Measurements from ENCODE around the gene MYO1D.

Gene MYO1D

DNA sequence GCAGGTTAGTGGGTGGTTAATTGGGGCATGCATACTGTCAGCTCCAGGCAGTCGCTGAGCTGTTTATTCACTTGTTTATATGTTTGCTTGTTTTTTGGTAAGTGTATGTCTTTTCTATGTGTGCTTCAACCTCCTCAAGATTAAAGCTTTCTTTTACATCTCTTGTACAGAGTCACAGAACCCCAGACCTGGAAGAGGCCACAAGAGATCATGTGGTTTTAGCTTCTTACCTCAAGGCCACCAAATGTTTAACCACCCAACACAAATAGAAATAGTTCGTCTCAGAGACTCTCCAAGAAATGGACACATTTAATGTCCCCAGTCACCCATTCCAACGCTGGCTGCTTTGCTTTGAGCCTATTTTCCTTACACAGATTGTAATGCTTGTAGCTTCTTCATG is 39.2 kb upstream of the MYO1D start:
- TF ChIP-seq, protein P1, sequence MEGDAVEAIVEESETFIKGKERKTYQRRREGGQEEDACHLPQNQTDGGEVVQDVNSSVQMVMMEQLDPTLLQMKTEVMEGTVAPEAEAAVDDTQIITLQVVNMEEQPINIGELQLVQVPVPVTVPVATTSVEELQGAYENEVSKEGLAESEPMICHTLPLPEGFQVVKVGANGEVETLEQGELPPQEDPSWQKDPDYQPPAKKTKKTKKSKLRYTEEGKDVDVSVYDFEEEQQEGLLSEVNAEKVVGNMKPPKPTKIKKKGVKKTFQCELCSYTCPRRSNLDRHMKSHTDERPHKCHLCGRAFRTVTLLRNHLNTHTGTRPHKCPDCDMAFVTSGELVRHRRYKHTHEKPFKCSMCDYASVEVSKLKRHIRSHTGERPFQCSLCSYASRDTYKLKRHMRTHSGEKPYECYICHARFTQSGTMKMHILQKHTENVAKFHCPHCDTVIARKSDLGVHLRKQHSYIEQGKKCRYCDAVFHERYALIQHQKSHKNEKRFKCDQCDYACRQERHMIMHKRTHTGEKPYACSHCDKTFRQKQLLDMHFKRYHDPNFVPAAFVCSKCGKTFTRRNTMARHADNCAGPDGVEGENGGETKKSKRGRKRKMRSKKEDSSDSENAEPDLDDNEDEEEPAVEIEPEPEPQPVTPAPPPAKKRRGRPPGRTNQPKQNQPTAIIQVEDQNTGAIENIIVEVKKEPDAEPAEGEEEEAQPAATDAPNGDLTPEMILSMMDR (IDR thresholded peaks at IDR 0.05; ENCODE audit: low read depth, low read length, missing control alignments) = no peak
- no peak for DNase-seq (ENCODE audit: low read depth)
- H3K4me3 ChIP-seq (ENCODE audit: low read depth, low read length) = no peak overlapping the region

DNA sequence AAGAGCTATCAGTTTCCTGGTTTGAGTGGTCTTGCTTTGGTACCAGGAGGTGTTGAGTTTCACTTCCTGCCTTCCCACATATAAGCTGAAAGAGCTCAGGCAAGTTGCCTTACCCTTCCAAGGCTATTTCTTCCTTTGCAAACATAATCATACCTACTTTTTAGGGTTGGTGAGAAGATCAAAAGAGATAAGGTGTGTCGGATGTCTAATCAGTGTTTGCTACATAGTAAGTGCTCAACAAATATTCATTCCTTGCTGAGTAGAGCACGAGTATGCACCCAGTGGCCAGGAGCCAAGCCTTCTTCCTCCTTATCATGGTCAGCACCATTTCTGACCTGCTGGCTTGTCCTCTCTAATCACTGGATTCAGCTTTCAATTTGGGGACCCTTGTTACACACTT is 38.3 kb upstream of the MYO1D start:
- DNase-seq (ENCODE audit: low read depth) = no peak
- H3K4me3 ChIP-seq (ENCODE audit: low read depth, low read length) = no peak overlapping the region
- TF ChIP-seq, protein P1 (IDR thresholded peaks at IDR 0.05; ENCODE audit: low read depth, low read length, missing control alignments) = no peak

DNA sequence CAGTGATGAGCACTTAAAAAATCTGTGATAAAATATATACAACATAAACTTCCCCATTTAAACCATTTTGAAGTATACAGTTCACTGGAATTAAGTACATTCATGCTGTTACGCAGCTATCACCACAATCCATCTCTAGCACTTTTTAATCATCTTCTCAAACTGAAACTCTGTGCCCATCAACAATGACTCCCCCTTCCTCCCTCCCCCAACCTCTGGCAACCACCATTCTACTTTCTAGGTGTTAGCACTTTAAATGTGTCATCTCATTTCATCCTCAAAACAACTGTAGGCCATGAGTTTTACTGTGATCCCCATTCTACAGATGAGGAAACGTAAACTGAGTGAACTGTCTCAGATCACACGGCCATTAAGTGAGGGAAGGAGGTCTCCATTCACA is 37.3 kb upstream of the MYO1D start:
- no peak for DNase-seq (ENCODE audit: low read depth)
- TF ChIP-seq, protein P1 (IDR thresholded peaks at IDR 0.05; ENCODE audit: low read depth, low read length, missing control alignments) = no peak
- no peak overlapping the region for H3K4me3 ChIP-seq (ENCODE audit: low read depth, low read length)

DNA sequence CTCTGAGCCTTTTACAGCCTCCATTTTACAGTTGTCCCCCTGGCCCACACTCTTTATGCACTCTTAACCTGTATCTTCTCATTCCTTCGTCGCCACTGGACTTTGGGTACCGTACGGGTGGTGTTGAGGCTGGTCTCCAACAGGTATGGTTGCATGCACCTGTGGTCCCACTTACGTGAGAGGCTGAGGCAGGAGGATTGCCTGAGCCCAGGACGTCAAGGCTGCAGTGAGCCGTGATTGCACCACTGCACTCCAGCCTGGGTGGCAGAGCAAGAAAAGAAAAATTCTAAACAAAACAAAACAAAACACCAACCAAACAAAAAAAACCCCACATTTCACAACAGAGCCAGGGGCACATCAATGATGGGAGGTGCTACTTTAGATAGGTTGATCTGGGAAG is 36.7 kb upstream of the MYO1D start:
- TF ChIP-seq, protein P1 (IDR thresholded peaks at IDR 0.05; ENCODE audit: low read depth, low read length, missing control alignments) = no peak
- no peak overlapping the region for H3K4me3 ChIP-seq (ENCODE audit: low read depth, low read length)
- DNase-seq (ENCODE audit: low read depth) = no peak

DNA sequence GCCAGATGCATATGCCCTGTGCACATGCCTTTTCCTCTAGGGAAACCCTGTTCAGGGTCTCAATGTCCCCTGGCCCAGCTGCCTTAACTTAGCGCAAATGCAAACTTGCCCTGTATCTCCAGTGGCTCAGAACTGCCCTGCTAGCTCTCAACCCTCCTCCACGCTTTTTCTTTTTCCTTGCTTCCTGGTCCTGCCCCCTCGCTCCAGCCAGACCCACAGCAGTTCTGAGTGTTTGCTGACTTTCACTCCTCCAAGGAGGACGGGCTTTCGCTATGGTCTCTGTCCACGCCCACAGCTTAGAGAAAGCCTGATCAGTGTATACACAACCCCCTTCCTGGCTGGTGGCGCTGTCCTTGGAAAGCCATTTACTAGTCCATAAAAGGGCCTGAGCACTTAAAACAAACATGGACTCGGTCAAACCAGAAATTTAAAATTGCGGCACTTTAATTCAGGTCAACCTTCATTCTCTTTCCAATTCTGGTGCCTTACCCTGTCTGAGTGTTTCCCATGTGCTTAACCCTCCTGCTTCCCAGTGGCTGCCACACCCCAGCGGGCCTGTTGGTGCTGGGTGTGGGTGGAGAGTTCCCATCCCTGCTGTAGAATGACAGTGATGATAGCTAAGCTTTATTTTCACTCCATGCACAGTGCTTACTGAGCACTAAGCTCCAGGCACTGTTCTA is 35.4 kb upstream of the MYO1D start:
- no peak overlapping the region for H3K4me3 ChIP-seq (ENCODE audit: low read depth, low read length)
- TF ChIP-seq, protein P1 (IDR thresholded peaks at IDR 0.05; ENCODE audit: low read depth, low read length, missing control alignments) = no peak
- no peak for DNase-seq (ENCODE audit: low read depth)

DNA sequence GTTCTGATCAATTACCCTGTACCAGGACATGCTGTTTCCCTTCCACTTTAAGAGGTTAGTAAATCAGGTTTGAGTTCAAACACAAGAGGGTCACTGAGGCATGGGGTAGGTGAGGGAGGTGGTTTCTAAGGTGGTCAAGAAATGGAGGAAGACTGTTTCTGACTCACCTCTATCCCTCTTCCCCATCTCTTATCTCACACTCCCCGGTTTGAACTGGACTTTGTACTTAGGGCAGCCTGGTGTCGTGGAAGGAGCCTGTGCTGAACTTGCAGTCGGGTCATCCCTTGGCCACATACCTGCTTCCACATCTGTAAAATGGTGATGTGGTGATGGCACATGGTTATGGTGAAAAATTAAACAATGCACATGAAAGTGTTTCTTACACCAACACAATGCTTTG is 33.8 kb upstream of the MYO1D start:
- no peak overlapping the region for H3K4me3 ChIP-seq (ENCODE audit: low read depth, low read length)
- TF ChIP-seq, protein P1 (IDR thresholded peaks at IDR 0.05; ENCODE audit: low read depth, low read length, missing control alignments) = no peak
- DNase-seq (ENCODE audit: low read depth) = no peak

DNA sequence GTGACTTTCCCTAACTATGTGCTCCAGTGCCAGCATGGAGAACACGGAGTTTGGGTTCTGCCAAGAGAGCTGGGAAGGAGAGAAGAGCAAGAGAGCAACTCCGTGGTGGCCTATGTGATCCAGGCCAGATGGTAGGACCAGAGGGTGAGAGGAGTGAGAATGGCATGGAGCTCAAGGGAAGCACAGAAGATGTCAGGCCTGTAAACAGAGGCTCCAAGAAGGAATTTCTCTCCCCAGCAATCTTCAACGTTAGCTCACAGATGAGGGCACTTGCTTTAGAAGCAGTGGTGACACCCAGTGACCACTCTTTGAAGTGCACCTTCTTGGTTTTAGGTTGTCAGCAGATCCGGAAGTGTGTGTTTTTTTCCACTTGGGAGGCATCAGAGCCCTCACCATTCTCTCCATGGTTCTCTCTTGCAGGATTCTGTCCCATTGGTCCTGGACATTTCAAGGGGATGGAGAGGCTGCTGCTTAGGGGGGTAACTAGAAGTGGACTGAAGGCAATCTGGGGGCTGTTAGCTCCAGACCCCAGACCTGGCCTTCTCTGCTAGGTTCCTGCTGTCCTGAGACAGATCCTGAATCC is 33.0 kb upstream of the MYO1D start:
- no peak overlapping the region for H3K4me3 ChIP-seq (ENCODE audit: low read depth, low read length)
- DNase-seq (ENCODE audit: low read depth) = peak; percentile 75
- TF ChIP-seq, protein P1 (IDR thresholded peaks at IDR 0.05; ENCODE audit: low read depth, low read length, missing control alignments) = peak; percentile 92

Data from GM12864 (cell line).